ENCODE results near the gene SHC3. TPM values are rescaled to one million over a fixed set of nuclear protein-coding genes. Genes with fewer than 3 reads are reported as not detected.

Gene SHC3
- total and polyA plus RNA-seq, 9 of the 15 experiments (the other 6 are each of a cell fraction or from before 2014, with no cell fraction given), result not detected

- no TSS peak for BruUV-seq (replicated peaks)
- Histone ChIP-seq H3K9ac (ENCODE audit: insufficient read depth in 1 of 2, low read depth in 2 of 2, low read length in 2 of 2) (no peak overlapping the region), H3K9me3 (replicated peaks; ENCODE audit: control insufficient read depth, insufficient read depth, low read depth, low read length) (no peaks in the 10 kb centered on the region), H3K4me3 (no peak overlapping the region), H3K4me2 (ENCODE audit: insufficient read depth, low read length) (no peak overlapping the region), H2AFZ (ENCODE audit: low read depth, low read length) (no peak overlapping the region), H3K79me2 (ENCODE audit: control insufficient read depth, insufficient read depth, low read length) (no peaks in the 10 kb centered on the region), H3K27me3 (ENCODE audit: control insufficient read depth in 2 of 2, insufficient read depth in 2 of 2, low read length in 2 of 2) (no peaks in the 10 kb centered on the region), H4K20me1 (replicated peaks; ENCODE audit: control insufficient read depth, insufficient read depth, low read length) (no peaks in the 10 kb centered on the region), H3K4me1 (replicated peaks in 1 of 2; ENCODE audit: control insufficient read depth in 2 of 2, insufficient read depth in 2 of 2, low read length in 2 of 2) (no peaks in the 10 kb centered on the region), H3K9me1 (ENCODE audit: control insufficient read depth, insufficient read depth, low read length) (no peaks in the 10 kb centered on the region), H3K27ac (ENCODE audit: extremely low read depth, low read depth, low read length) (no peak overlapping the region), H3K36me3 (ENCODE audit: control insufficient read depth, insufficient read depth, low read length) (no peaks in the 10 kb centered on the region)
- FAIRE-seq (no peak), ATAC-seq (no peak), DNase-seq (ENCODE audit: extremely low read depth in 1 of 4, low spot score in 3 of 4) (no peak)
- CTCF ChIA-PET (ENCODE audit: low intra/inter-chr PET ratio), result no interaction called here
- TF ChIP-seq NCOA2 (IDR thresholded peaks at IDR 0.05; ENCODE audit: partially characterized antibody in 2 of 2), result no peak
- TF ChIP-seq ZNF507 (tag; conservative IDR thresholded peaks at IDR 0.05), result peak; percentile 94
- 0 out of 2 replicates have a peak, but pooled peaks have one; percentile 51 for TF ChIP-seq ZNF354B (CRISPR knock-in tag; IDR thresholded peaks at IDR 0.05)
- in situ Hi-C loops (cut with MboI), result no loop called here
- intact Hi-C loops (cut with micrococcal nuclease), result no loop called here
- POLR2A ChIA-PET, result no interaction called here
Measured at GRCh38 chr9:89029788-89030187, 148.8 kb downstream of the SHC3 start.

GRCh38 chr9:89026876-89027275, 151.7 kb downstream of the SHC3 start:
- 0% methylated on average over 2 of the region's 3 CpGs for WGBS (ENCODE audit: insufficient coverage, low coverage, missing lambda C conversion rate)
- CTCF ChIA-PET (ENCODE audit: low intra/inter-chr PET ratio), result no interaction called here
- intact Hi-C loops (cut with micrococcal nuclease), result no loop called here
- TF ChIP-seq ZNF23 (CRISPR knock-in tag; IDR thresholded peaks at IDR 0.05), result no peak
- TF ChIP-seq PPARD (CRISPR knock-in tag; IDR thresholded peaks at IDR 0.05), result no peak
- TF ChIP-seq POU5F1 (IDR thresholded peaks at IDR 0.05; ENCODE audit: borderline replicate concordance, low read depth, low read length, partially characterized antibody), result no peak
- no peak for TF ChIP-seq ZNF512 (tag; IDR thresholded peaks at IDR 0.05)
- TF ChIP-seq ZC3H4 (CRISPR knock-in tag; IDR thresholded peaks at IDR 0.05; ENCODE audit: borderline replicate concordance), result no peak
- no peak for TF ChIP-seq ZFP36 (IDR thresholded peaks at IDR 0.05; ENCODE audit: low read depth, low read length, partially characterized antibody)
- no peak for TF ChIP-seq SNIP1 (IDR thresholded peaks at IDR 0.05; ENCODE audit: low read depth)
- TF ChIP-seq ZNF609 (CRISPR knock-in tag; IDR thresholded peaks at IDR 0.05; ENCODE audit: borderline replicate concordance), result no peak

More at GRCh38 chr9:89026876-89027275, 151.7 kb downstream of the SHC3 start:
- no peak for DNase-seq (ENCODE audit: extremely low read depth in 1 of 4, low spot score in 3 of 4)
- in situ Hi-C loops (cut with MboI), result no loop called here
- no peak overlapping the region for H3K27ac ChIP-seq (ENCODE audit: extremely low read depth, low read depth, low read length)
- H4K20me1 ChIP-seq (replicated peaks; ENCODE audit: control insufficient read depth, insufficient read depth, low read length), result no peaks in the 10 kb centered on the region
- H2AFZ ChIP-seq (ENCODE audit: low read depth, low read length), result no peak overlapping the region
- no peak overlapping the region for H3K4me3 ChIP-seq
- no peaks in the 10 kb centered on the region for H3K9me3 ChIP-seq (replicated peaks; ENCODE audit: control insufficient read depth, insufficient read depth, low read depth, low read length)
- no peaks in the 10 kb centered on the region for H3K36me3 ChIP-seq (ENCODE audit: control insufficient read depth, insufficient read depth, low read length)
- POLR2A ChIA-PET, result interaction anchor here (0.6 kb wide), 2 partner anchors 130 to 313 kb away, joined by 3 to 4 read pairs; no protein-coding TSS in a partner anchor
- no peaks in the 10 kb centered on the region for H3K9me1 ChIP-seq (ENCODE audit: control insufficient read depth, insufficient read depth, low read length)
- no peak overlapping the region for H3K9ac ChIP-seq (ENCODE audit: insufficient read depth in 1 of 2, low read depth in 2 of 2, low read length in 2 of 2)
- ATAC-seq, result no peak
- H3K27me3 ChIP-seq (ENCODE audit: control insufficient read depth in 2 of 2, insufficient read depth in 2 of 2, low read length in 2 of 2), result no peaks in the 10 kb centered on the region
- no TSS peak for BruUV-seq (replicated peaks)
- no peaks in the 10 kb centered on the region for H3K79me2 ChIP-seq (ENCODE audit: control insufficient read depth, insufficient read depth, low read length)
- no peak for FAIRE-seq
- no peaks in the 10 kb centered on the region for H3K4me1 ChIP-seq (replicated peaks in 1 of 2; ENCODE audit: control insufficient read depth in 2 of 2, insufficient read depth in 2 of 2, low read length in 2 of 2)
- H3K4me2 ChIP-seq (ENCODE audit: insufficient read depth, low read length), result no peak overlapping the region
